GM19043 (cell line): ENCODE data around the gene ROR1.

Experiments
- ATAC-seq: cut with Tn5 transposase; IDR thresholded peaks from one replicate; pipeline ENCODE4 v1.9.1; 2021; ENCODE audit warnings: low read depth; ENCODE audit not compliant: unreplicated experiment

The ROR1 gene

GRCh38 chr1:63773815-63774616 lies at the start of gene ROR1:
TSS of gene ROR1 (plus strand) at chr1:63774017.
- peak; percentile 64 for ATAC-seq

GRCh38 chr1:63724375-63724899 lies 49.4 kb upstream of the ROR1 start:
- ATAC-seq, result no peak

GRCh38 chr1:63728611-63729226 lies 45.1 kb upstream of the ROR1 start:
- no peak for ATAC-seq

GRCh38 chr1:63729227-63729620 lies 44.6 kb upstream of the ROR1 start:
- ATAC-seq, result no peak

- no peak for ATAC-seq
Observed at GRCh38 chr1:63730211-63730610, 43.6 kb upstream of the ROR1 start.

GRCh38 chr1:63731117-63732043 lies 42.4 kb upstream of the ROR1 start:
- no peak for ATAC-seq

GRCh38 chr1:63732666-63733065 lies 41.2 kb upstream of the ROR1 start:
- ATAC-seq, result no peak

GRCh38 chr1:63738772-63739171 lies 35.0 kb upstream of the ROR1 start:
- ATAC-seq, result no peak

GRCh38 chr1:63739452-63739851 lies 34.4 kb upstream of the ROR1 start:
- ATAC-seq, result no peak

GRCh38 chr1:63740432-63740831 lies 33.4 kb upstream of the ROR1 start:
- no peak for ATAC-seq

- ATAC-seq, result no peak
Observed at GRCh38 chr1:63742526-63742925, 31.3 kb upstream of the ROR1 start.

- no peak for ATAC-seq
Observed at GRCh38 chr1:63743781-63744180, 30.0 kb upstream of the ROR1 start.

- ATAC-seq, result no peak
Observed at GRCh38 chr1:63746129-63746864, 27.5 kb upstream of the ROR1 start.

- ATAC-seq, result no peak
Observed at GRCh38 chr1:63747445-63747844, 26.4 kb upstream of the ROR1 start.

- ATAC-seq, result no peak
Observed at GRCh38 chr1:63748046-63748580, 25.7 kb upstream of the ROR1 start.

GRCh38 chr1:63748641-63749040 lies 25.2 kb upstream of the ROR1 start:
- no peak for ATAC-seq

GRCh38 chr1:63750721-63751120 lies 23.1 kb upstream of the ROR1 start:
- no peak for ATAC-seq

- ATAC-seq, result no peak
Observed at GRCh38 chr1:63752176-63752575, 21.6 kb upstream of the ROR1 start.

- ATAC-seq, result no peak
Observed at GRCh38 chr1:63753591-63753990, 20.2 kb upstream of the ROR1 start.

GRCh38 chr1:63756839-63757238 lies 17.0 kb upstream of the ROR1 start:
- no peak for ATAC-seq
